Measurements from ENCODE around the gene MSI2.

- TF ChIP-seq SUZ12 (IDR thresholded peaks at IDR 0.05; ENCODE audit: extremely low read depth, insufficient read depth, insufficient read length) (no peak), YY1 (IDR thresholded peaks at IDR 0.05; ENCODE audit: insufficient read depth, insufficient read length) (no peak), ZNF274 (IDR thresholded peaks at IDR 0.05; ENCODE audit: low read depth, low read length) (no peak)
Observed at GRCh38 chr17:57485566-57485865, 229.2 kb downstream of the MSI2 start.
